Transverse colon (tissue), 4 donors: ENCODE results near the gene ZNF385B. TPM values are rescaled to one million over a fixed set of nuclear protein-coding genes. Genes with fewer than 3 reads are reported as not detected.

ENCODE experiments used
- DNase-seq: peaks from one replicate; pipeline ENCODE4 v3.0.0-alpha.2; 2019
- H3K27ac ChIP-seq, 4 donors: fragments of 200-600 bp; sonication (generic); 2 replicates each; pipeline ENCODE4 v1.5.1; 2016 to 2018; ENCODE audit warnings: inconsistent platforms in 4 of 4
- H3K27me3 ChIP-seq: fragments of 200-600 bp; sonication (generic); 2 replicates; pipeline ENCODE4 v1.5.1; 2017; ENCODE audit warnings: inconsistent platforms
- H3K36me3 ChIP-seq, 4 donors: fragments of 200-600 bp; sonication (generic); 2 replicates each; pipeline ENCODE4 v1.5.1; 2017 to 2019; ENCODE audit warnings: inconsistent platforms in 4 of 4
- H3K4me1 ChIP-seq, 4 donors: fragments of 200-600 bp; sonication (generic); 2 replicates each; pipeline ENCODE4 v1.5.1; 2017 to 2020; ENCODE audit warnings: inconsistent platforms in 4 of 4
- H3K4me3 ChIP-seq, 4 donors: fragments of 200-600 bp; sonication (generic); 1 replicate in 1 of 4; 2 replicates in 3 of 4; pipeline versions ENCODE4 v1.5.1 to v1.6.1; 2017 to 2019; ENCODE audit warnings: inconsistent platforms in 4 of 4
- H3K9me3 ChIP-seq, 2 donors: fragments of 200-600 bp; sonication (generic); 2 replicates each; pipeline ENCODE4 v1.5.1; 2017 to 2019; ENCODE audit warnings: inconsistent platforms in 2 of 2
- CTCF ChIP-seq, 5 experiments: fragments of 200-600 bp in 3 of 5; fragments of 450-650 bp in 2 of 5; sonication (generic) in 3 of 5; IDR thresholded peaks; 1 replicate in 2 of 5; 2 replicates in 3 of 5; pipeline ENCODE4 v1.5.1; 2016 to 2017; ENCODE audit warnings: antibody characterized with exemption in 5 of 5, inconsistent platforms in 3 of 5, mild to moderate bottlenecking in 2 of 5, moderate library complexity in 1 of 5
- EP300 ChIP-seq: sonication (generic); formaldehyde crosslinking; IDR thresholded peaks from one replicate; pipeline ENCODE4 v1.6.1; 2017; ENCODE audit warnings: antibody characterized with exemption, low read depth
- POLR2A ChIP-seq: fragments of 450-650 bp; IDR thresholded peaks from one replicate; pipeline ENCODE4 v1.6.1; 2016; ENCODE audit warnings: antibody characterized with exemption, mild to moderate bottlenecking, moderate library complexity
- POLR2AphosphoS5 ChIP-seq, 3 donors: sonication (generic); formaldehyde crosslinking; IDR thresholded peaks; one replicate each; pipeline ENCODE4 v1.6.1; 2016; ENCODE audit warnings: antibody characterized with exemption in 3 of 3
- WGBS, 2 donors: methylation state at CpG; one replicate each; pipeline ENCODE4 v1.1.5; 2018; ENCODE audit warnings: low coverage in 1 of 2; 5-methylcytosine and 5-hydroxymethylcytosine counted together
- in situ Hi-C, 4 donors: fragments of 200-750 bp; cut with MboI; loops; one replicate each; pipeline versions ENCODE4 v1.15.0 to v1.15.1; 2017; ENCODE audit warnings: low sequenced_read_pairs in 3 of 4, low pct_ligation_motif_present in 1 of 4, low pct_unique_long_range_greater_than_20kb in 1 of 4
- intact Hi-C: fragments of 100-400 bp; cut with DNase I; formaldehyde crosslinking; loops from one replicate; pipeline ENCODE4 v1.15.1; 2023; ENCODE audit warnings: low total_unique reads
- total RNA-seq, 4 donors: library from RNA; depleted of rRNA; stranded (reverse); fragments of >200 nt; gene quantifications; one replicate each; pipeline ENCODE4 v1.1.0, GENCODE V29; 2016

Gene ZNF385B
- total RNA-seq, 4 donors from 2014 or later: 1.2 to 6.0 (median 2.4) TPM

GRCh38 chr2:179692043-179692442 lies 169.4 kb downstream of the ZNF385B start:
- WGBS, 2 donors: 63 to 85% methylated on average over 1 of the region's 1 CpG
- intact Hi-C loops: no loop called here

DNA sequence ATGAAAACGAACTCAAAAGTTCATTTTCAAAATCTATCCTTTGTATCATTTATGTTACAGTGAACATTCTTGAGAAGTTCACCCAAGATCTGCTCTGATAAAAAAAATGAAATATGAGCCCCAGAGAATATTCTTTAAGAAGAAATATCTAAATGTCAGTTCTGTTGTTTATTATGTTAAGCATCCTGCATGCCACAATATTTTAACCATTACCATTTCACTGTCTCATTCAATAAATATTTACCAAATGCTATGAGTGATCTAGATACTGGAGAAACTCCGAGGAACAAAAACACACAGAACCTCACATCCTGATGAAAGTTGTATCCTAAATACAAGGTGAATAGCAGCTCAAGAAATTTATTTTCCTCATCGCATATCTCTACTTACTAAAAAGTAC lies 170.2 kb downstream of the ZNF385B start:
- WGBS, 2 donors: 74 to 76% methylated on average over 3 of the region's 3 CpGs
- in situ Hi-C loops: no loop called here
- Histone ChIP-seq H3K4me1 (no peaks in the 10 kb centered on the region), H3K36me3 (no peaks in the 10 kb centered on the region), H3K27ac (no peak overlapping the region), H3K4me3 (no peak overlapping the region), H3K9me3 (no peaks in the 10 kb centered on the region), H3K27me3 (no peaks in the 10 kb centered on the region)
- DNase-seq: no peak
- intact Hi-C loops: no loop called here
- TF ChIP-seq CTCF (IDR thresholded peaks at IDR 0.05) (no peak), POLR2AphosphoS5 (IDR thresholded peaks at IDR 0.05) (no peak), EP300 (no peak), POLR2A (no peak)

More at GRCh38 chr2:179692043-179692442, 169.4 kb downstream of the ZNF385B start:
- in situ Hi-C loops: no loop called here
- H3K4me3 ChIP-seq: no peak overlapping the region
- H3K27me3 ChIP-seq: no peaks in the 10 kb centered on the region
- TF ChIP-seq POLR2A: no peak
- no peaks in the 10 kb centered on the region for H3K4me1 ChIP-seq
- H3K27ac ChIP-seq: no peak overlapping the region
- H3K9me3 ChIP-seq: no peaks in the 10 kb centered on the region
- H3K36me3 ChIP-seq: no peaks in the 10 kb centered on the region
- DNase-seq: no peak

DNA sequence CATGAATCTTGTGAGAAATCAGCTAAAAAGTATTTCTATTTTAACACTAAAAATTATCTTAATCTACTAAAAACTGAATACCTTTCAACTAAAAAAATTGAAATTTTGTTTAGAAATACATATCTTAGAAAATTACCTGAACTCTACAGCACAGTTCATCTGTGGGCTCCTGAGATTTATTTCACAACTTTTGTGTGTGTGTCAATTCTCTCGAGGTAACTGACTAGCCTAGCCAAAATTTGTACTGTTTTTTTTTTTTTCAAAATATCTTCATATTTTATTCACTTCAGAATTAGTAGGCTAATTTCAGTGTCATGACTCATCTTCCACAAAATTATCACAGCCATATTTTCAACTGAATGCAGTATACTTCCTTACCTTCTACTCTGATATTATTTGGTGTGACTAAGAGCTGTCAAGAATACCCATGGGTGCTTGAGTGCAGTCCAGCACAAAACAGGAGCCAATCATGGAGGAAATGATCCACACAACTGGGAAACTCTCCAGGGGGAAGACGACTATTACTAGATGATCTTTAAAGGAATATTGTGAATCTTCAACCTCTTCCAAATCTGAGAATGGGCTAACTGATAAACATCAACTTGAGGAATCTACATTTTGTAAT lies 174.6 kb downstream of the ZNF385B start:
- intact Hi-C loops: no loop called here
- Histone ChIP-seq H3K9me3 (no peaks in the 10 kb centered on the region), H3K27ac (no peak overlapping the region), H3K4me1 (no peaks in the 10 kb centered on the region), H3K27me3 (no peaks in the 10 kb centered on the region), H3K4me3 (no peak overlapping the region), H3K36me3 (no peaks in the 10 kb centered on the region)
- 51 to 63% methylated on average over 2 of the region's 2 CpGs for WGBS, 2 donors
- DNase-seq: no peak
- no peak for TF ChIP-seq CTCF (IDR thresholded peaks at IDR 0.05)
- TF ChIP-seq EP300: no peak
- no peak for TF ChIP-seq POLR2A
- TF ChIP-seq POLR2AphosphoS5 (IDR thresholded peaks at IDR 0.05): no peak
- in situ Hi-C loops: no loop called here

DNA sequence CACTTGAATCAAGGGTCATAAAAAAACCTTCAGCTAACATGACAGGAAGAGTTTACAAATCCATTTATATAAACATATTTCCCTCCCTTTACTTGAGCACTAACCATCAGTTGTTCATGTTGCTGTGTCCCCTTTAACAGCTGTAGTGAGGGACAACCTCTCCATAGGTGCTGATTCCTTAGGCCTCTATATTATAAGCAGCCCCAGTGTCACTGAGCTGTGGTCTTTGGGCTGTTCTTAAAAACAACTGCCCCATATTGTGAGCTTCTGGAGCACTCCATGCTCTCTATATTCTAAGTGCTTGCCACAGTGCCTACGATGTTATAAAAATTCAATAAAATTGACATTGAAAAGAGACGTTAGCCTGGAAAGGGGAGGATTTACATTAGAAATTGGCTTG lies 175.3 kb downstream of the ZNF385B start:
- Histone ChIP-seq H3K27ac (no peak overlapping the region), H3K36me3 (no peaks in the 10 kb centered on the region), H3K9me3 (no peaks in the 10 kb centered on the region), H3K27me3 (no peaks in the 10 kb centered on the region), H3K4me1 (no peaks in the 10 kb centered on the region), H3K4me3 (no peak overlapping the region)
- WGBS, 2 donors: 79 to 100% methylated on average over 2 of the region's 2 CpGs
- TF ChIP-seq CTCF (IDR thresholded peaks at IDR 0.05) (no peak), POLR2A (no peak), POLR2AphosphoS5 (IDR thresholded peaks at IDR 0.05) (no peak), EP300 (no peak)
- no peak for DNase-seq
- in situ Hi-C loops (no loop called here), intact Hi-C loops (no loop called here)

DNA sequence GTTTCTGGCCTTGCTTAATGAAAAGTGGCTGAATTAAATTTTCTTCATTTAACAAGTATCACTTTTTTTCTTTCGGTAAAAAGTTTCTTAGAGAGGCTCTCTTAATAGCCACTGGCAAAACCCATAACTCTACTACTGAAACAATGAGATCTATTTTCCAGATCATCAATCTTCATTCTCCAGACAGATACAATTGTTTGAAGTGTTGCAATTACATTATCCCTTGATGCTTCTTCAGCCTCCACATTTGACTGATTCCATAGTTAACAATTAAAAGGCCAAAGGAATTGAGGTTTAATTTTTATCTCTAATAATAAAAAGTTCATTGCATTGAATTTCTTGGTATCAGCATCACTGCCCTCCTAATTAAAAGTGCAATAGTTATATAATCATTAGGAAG lies 176.3 kb downstream of the ZNF385B start:
- whole genome bisulfite sequencing, 2 donors: 0 to 89% methylated on average over 1 of the region's 1 CpG
- H3K27me3 ChIP-seq: no peaks in the 10 kb centered on the region
- TF ChIP-seq CTCF (IDR thresholded peaks at IDR 0.05) (no peak), EP300 (no peak), POLR2AphosphoS5 (IDR thresholded peaks at IDR 0.05) (no peak), POLR2A (no peak)
- in situ Hi-C loops (no loop called here), intact Hi-C loops (no loop called here)
- H3K9me3 ChIP-seq: no peaks in the 10 kb centered on the region
- DNase-seq: no peak
- no peak overlapping the region for H3K27ac ChIP-seq
- H3K36me3 ChIP-seq: no peaks in the 10 kb centered on the region
- H3K4me3 ChIP-seq: no peak overlapping the region
- no peaks in the 10 kb centered on the region for H3K4me1 ChIP-seq
